Progenitor cell of endocrine pancreas (in vitro differentiated cells): Measurements from ENCODE around the gene ATP8A2. TPM values are rescaled to one million over a fixed set of nuclear protein-coding genes. Genes with fewer than 3 reads are reported as not detected.

Source experiments
- DNase-seq: peaks from one replicate; pipeline ENCODE4 v3.0.0; 2021; ENCODE audit warnings: low spot score; ENCODE audit not compliant: unreplicated experiment
- H3K27ac Mint-ChIP-seq: 2 replicates; pipeline ENCODE4 v1.8.0; 2021; ENCODE audit warnings: mild to moderate bottlenecking, moderate library complexity, mixed read lengths
- H3K27me3 Mint-ChIP-seq: 2 replicates; pipeline ENCODE4 v1.8.0; 2021; ENCODE audit warnings: mixed read lengths
- H3K36me3 Mint-ChIP-seq: 2 replicates; pipeline ENCODE4 v1.8.0; 2022; ENCODE audit warnings: mixed read lengths; ENCODE audit not compliant: insufficient read depth
- H3K4me1 Mint-ChIP-seq: 2 replicates; pipeline ENCODE4 v1.8.0; 2021; ENCODE audit warnings: low read depth, mixed read lengths
- H3K4me3 Mint-ChIP-seq: 2 replicates; pipeline ENCODE4 v1.8.0; 2021; ENCODE audit warnings: low read depth, mild to moderate bottlenecking, moderate library complexity, mixed read lengths
- H3K9me3 Mint-ChIP-seq: 2 replicates; pipeline ENCODE4 v1.8.0; 2021; ENCODE audit warnings: low read depth, mixed read lengths
- total RNA-seq: library from RNA; stranded (reverse); gene quantifications from 2 replicates; pipeline ENCODE4 v1.2.1, GENCODE V29; 2021
- TF ChIP-seq, protein P1 (sequence below): fragments of 200-600 bp; sonication (generic); IDR thresholded peaks from one replicate; pipeline ENCODE4 v1.5.0; 2021; ENCODE audit warnings: antibody characterized with exemption, mild to moderate bottlenecking; ENCODE audit not compliant: unreplicated experiment

ATP8A2 gene
- total RNA-seq, 1 donor from 2014 or later = 0.38 TPM

- TF ChIP-seq, protein P1, sequence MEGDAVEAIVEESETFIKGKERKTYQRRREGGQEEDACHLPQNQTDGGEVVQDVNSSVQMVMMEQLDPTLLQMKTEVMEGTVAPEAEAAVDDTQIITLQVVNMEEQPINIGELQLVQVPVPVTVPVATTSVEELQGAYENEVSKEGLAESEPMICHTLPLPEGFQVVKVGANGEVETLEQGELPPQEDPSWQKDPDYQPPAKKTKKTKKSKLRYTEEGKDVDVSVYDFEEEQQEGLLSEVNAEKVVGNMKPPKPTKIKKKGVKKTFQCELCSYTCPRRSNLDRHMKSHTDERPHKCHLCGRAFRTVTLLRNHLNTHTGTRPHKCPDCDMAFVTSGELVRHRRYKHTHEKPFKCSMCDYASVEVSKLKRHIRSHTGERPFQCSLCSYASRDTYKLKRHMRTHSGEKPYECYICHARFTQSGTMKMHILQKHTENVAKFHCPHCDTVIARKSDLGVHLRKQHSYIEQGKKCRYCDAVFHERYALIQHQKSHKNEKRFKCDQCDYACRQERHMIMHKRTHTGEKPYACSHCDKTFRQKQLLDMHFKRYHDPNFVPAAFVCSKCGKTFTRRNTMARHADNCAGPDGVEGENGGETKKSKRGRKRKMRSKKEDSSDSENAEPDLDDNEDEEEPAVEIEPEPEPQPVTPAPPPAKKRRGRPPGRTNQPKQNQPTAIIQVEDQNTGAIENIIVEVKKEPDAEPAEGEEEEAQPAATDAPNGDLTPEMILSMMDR = no peak
- Mint-ChIP-seq H3K27ac (no peak overlapping the region), H3K36me3 (no peaks in the 10 kb centered on the region), H3K4me3 (no peak overlapping the region), H3K9me3 (no peaks in the 10 kb centered on the region), H3K27me3 (peaks cover 38% of the 10 kb centered on the region), H3K4me1 (peaks cover 5% of the 10 kb centered on the region)
- no peak for DNase-seq
Observed at GRCh38 chr13:25965596-25965995, 593.8 kb downstream of the ATP8A2 start.

GRCh38 chr13:25966086-25966485 lies 594.3 kb downstream of the ATP8A2 start:
- TF ChIP-seq, protein P1 = no peak
- no peak for DNase-seq
- Mint-ChIP-seq H3K9me3 (no peaks in the 10 kb centered on the region), H3K4me1 (peaks cover 8% of the 10 kb centered on the region), H3K4me3 (no peak overlapping the region), H3K36me3 (no peaks in the 10 kb centered on the region), H3K27ac (no peak overlapping the region), H3K27me3 (peaks cover 35% of the 10 kb centered on the region)

GRCh38 chr13:25967144-25967543 lies 595.4 kb downstream of the ATP8A2 start:
- peaks cover 16% of the 10 kb centered on the region for H3K4me1 Mint-ChIP-seq

GRCh38 chr13:25971047-25971446 lies 599.3 kb downstream of the ATP8A2 start:
- H3K27ac Mint-ChIP-seq = no peak overlapping the region
- H3K36me3 Mint-ChIP-seq = no peaks in the 10 kb centered on the region
- peaks cover 35% of the 10 kb centered on the region for H3K4me1 Mint-ChIP-seq
- no peaks in the 10 kb centered on the region for H3K9me3 Mint-ChIP-seq
- TF ChIP-seq, protein P1 = no peak
- H3K4me3 Mint-ChIP-seq = no peak overlapping the region
- H3K27me3 Mint-ChIP-seq = peaks cover 24% of the 10 kb centered on the region
- DNase-seq = no peak

More at GRCh38 chr13:25967144-25967543, 595.4 kb downstream of the ATP8A2 start:
- no peak for DNase-seq
- TF ChIP-seq, protein P1 = no peak
- Mint-ChIP-seq H3K27me3 (peaks cover 31% of the 10 kb centered on the region), H3K9me3 (no peaks in the 10 kb centered on the region), H3K4me3 (no peak overlapping the region), H3K27ac (no peak overlapping the region), H3K36me3 (no peaks in the 10 kb centered on the region)

DNA sequence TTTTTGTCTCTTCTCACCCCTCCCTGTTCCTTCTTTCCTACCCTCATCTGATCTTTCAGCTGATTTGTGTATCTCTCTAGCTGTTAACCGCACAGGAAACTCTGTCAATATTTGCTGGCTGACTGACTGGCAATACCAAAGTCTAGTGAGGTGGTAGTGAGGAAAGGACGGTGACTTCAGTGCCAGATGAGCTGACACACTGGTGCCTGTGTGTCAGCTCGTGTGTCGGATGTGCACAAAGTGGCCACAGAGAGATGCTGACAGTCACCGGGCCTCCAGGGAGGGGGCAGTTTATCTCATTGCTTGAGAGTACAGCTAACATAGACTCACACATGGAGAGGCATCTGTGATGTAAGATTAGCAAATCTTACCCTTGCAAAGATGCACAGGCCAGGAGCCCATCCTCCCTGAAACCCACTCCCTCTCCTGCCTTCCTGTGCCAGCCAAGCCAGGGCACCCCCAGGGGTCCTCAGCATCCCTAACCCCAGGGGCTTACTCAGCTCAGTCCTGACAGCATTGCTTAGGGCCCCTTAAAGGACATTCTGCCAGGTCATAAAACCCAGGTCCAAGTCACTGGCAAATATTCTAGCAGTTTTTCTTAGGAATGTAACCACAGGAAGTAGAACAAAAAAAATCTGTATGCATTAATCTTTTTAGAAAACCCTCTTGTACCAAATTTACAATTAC lies 599.8 kb downstream of the ATP8A2 start:
- no peak overlapping the region for H3K27ac Mint-ChIP-seq
- H3K4me3 Mint-ChIP-seq = no peak overlapping the region
- no peak for DNase-seq
- no peaks in the 10 kb centered on the region for H3K36me3 Mint-ChIP-seq
- H3K4me1 Mint-ChIP-seq = peaks cover 38% of the 10 kb centered on the region
- peaks cover 24% of the 10 kb centered on the region for H3K27me3 Mint-ChIP-seq
- no peaks in the 10 kb centered on the region for H3K9me3 Mint-ChIP-seq
- TF ChIP-seq, protein P1 = no peak
